Measurements from ENCODE around the gene FGF10. TPM values are rescaled to one million over a fixed set of nuclear protein-coding genes. Genes with fewer than 3 reads are reported as not detected.

The FGF10 gene
- total RNA-seq, 1 donor from 2014 or later, result not detected

- H3K4me1 Mint-ChIP-seq (ENCODE audit: unreplicated experiment), result no peaks in the 10 kb centered on the region
- DNase-seq (ENCODE audit: extremely low spot score, unreplicated experiment), result no peak
- H3K4me3 Mint-ChIP-seq (ENCODE audit: unreplicated experiment), result no peak overlapping the region
- H3K9me3 Mint-ChIP-seq (ENCODE audit: unreplicated experiment), result no peaks in the 10 kb centered on the region
- H3K36me3 Mint-ChIP-seq (ENCODE audit: unreplicated experiment), result no peaks in the 10 kb centered on the region
- peaks cover 2% of the 10 kb centered on the region for H3K27me3 Mint-ChIP-seq (ENCODE audit: unreplicated experiment)
- no peak overlapping the region for H3K27ac Mint-ChIP-seq (ENCODE audit: unreplicated experiment)
- no peak for TF ChIP-seq CTCF (IDR thresholded peaks at IDR 0.05)
These were observed 131.4 kb downstream of the FGF10 start for GRCh38 chr5:44257653-44258365.

- DNase-seq (ENCODE audit: extremely low spot score, unreplicated experiment), result no peak
- Mint-ChIP-seq H3K9me3 (ENCODE audit: unreplicated experiment) (no peaks in the 10 kb centered on the region), H3K27ac (ENCODE audit: unreplicated experiment) (no peak overlapping the region), H3K4me3 (ENCODE audit: unreplicated experiment) (no peak overlapping the region), H3K36me3 (ENCODE audit: unreplicated experiment) (no peaks in the 10 kb centered on the region), H3K4me1 (ENCODE audit: unreplicated experiment) (no peaks in the 10 kb centered on the region), H3K27me3 (ENCODE audit: unreplicated experiment) (peaks cover 2% of the 10 kb centered on the region)
- no peak for TF ChIP-seq CTCF (IDR thresholded peaks at IDR 0.05)
These were observed 132.0 kb downstream of the FGF10 start for GRCh38 chr5:44257221-44257620.
